Sigmoid colon (tissue), 7 donors: ENCODE measurements around the gene SBF2. TPM values are rescaled to one million over a fixed set of nuclear protein-coding genes. Genes with fewer than 3 reads are reported as not detected.

ENCODE experiments used
- DNase-seq: peaks from one replicate; pipeline ENCODE4 v3.0.0-alpha.2; 2019
- H3K27ac ChIP-seq, 4 donors: fragments of 200-600 bp; sonication (generic); one replicate each; pipeline ENCODE4 v1.5.1; 2016 to 2019; ENCODE audit warnings: mild to moderate bottlenecking in 1 of 4
- H3K27me3 ChIP-seq, 3 donors: fragments of 200-600 bp; sonication (generic); one replicate each; pipeline ENCODE4 v1.5.1; 2019; ENCODE audit warnings: mild to moderate bottlenecking in 1 of 3
- H3K36me3 ChIP-seq, 4 donors: fragments of 200-600 bp; sonication (generic); one replicate each; pipeline ENCODE4 v1.5.1; 2016 to 2019
- H3K4me1 ChIP-seq, 4 donors: fragments of 200-600 bp; sonication (generic); one replicate each; pipeline ENCODE4 v1.5.1; 2017 to 2019
- H3K4me3 ChIP-seq, 4 donors: fragments of 200-600 bp; sonication (generic); one replicate each; pipeline ENCODE4 v1.5.1; 2017 to 2019; ENCODE audit warnings: mild to moderate bottlenecking in 2 of 4, moderate library complexity in 1 of 4
- H3K9me3 ChIP-seq, 4 donors: fragments of 200-600 bp in 3 of 4; sonication (generic) in 3 of 4; one replicate each; pipeline versions ENCODE4 v1.5.1 to v1.6.1; 2013 to 2019
- CTCF ChIP-seq, 4 experiments: fragments of 450-650 bp in 3 of 4; fragments of 200-600 bp in 1 of 4; IDR thresholded peaks; one replicate each; pipeline ENCODE4 v1.5.1; 2016 to 2019; ENCODE audit warnings: antibody characterized with exemption in 4 of 4, mild to moderate bottlenecking in 3 of 4, moderate library complexity in 2 of 4
- EP300 ChIP-seq, 4 donors: sonication (generic); formaldehyde crosslinking; IDR thresholded peaks; one replicate each; pipeline ENCODE4 v1.6.1; 2017; ENCODE audit warnings: antibody characterized with exemption in 4 of 4
- POLR2A ChIP-seq, 2 donors: fragments of 450-650 bp; IDR thresholded peaks; one replicate each; pipeline ENCODE4 v1.6.1; 2016; ENCODE audit warnings: antibody characterized with exemption in 2 of 2, mild to moderate bottlenecking in 2 of 2, moderate library complexity in 2 of 2
- POLR2AphosphoS5 ChIP-seq, 4 donors: sonication (generic); formaldehyde crosslinking; IDR thresholded peaks; one replicate each; pipeline ENCODE4 v1.6.1; 2017; ENCODE audit warnings: antibody characterized with exemption in 4 of 4
- WGBS, 2 donors: extraction: QIAGEN DNeasy Blood & Tissue Kit; methylation state at CpG; one replicate each; pipeline ENCODE4 v1.1.7; 2013; 5-methylcytosine and 5-hydroxymethylcytosine counted together
- intact Hi-C: fragments of 100-400 bp; cut with DNase I; formaldehyde crosslinking; loops from one replicate; pipeline ENCODE4 v1.15.1; 2023
- polyA plus RNA-seq, 3 donors: library from polyadenylated mRNA; stranded (reverse); fragments of 200-250 nt; gene quantifications; one replicate each; pipeline ENCODE4 v1.2.3, GENCODE V29; 2013
- total RNA-seq, 4 donors: library from RNA; depleted of rRNA; stranded (reverse); fragments of >200 nt; gene quantifications; one replicate each; pipeline ENCODE4 v1.1.0, GENCODE V29; 2016
- donor health status: healthy with polysubstance abuse.
- donor health status: Bipolar disorder and iron deficiency.
- donor health status: healthy.

SBF2 gene
- total and polyA plus RNA-seq, 7 donors = 9.5 to 67.5 (median 47.1) TPM

- WGBS, 2 donors = 54 to 70% methylated on average over 1 of the region's 1 CpG
- Histone ChIP-seq H3K27me3 (no peaks in the 10 kb centered on the region), H3K9me3 (no peaks in the 10 kb centered on the region), H3K4me1 (no peaks in the 10 kb centered on the region), H3K27ac (no peak overlapping the region), H3K36me3 (no peaks in the 10 kb centered on the region), H3K4me3 (no peak overlapping the region)
- intact Hi-C loops = no loop called here
- DNase-seq = no peak
- no peak for TF ChIP-seq POLR2AphosphoS5 (IDR thresholded peaks at IDR 0.05)
- TF ChIP-seq CTCF (IDR thresholded peaks at IDR 0.05) = no peak
- no peak for TF ChIP-seq EP300 (IDR thresholded peaks at IDR 0.05)
- no peak for TF ChIP-seq POLR2A (IDR thresholded peaks at IDR 0.05)
Measured at GRCh38 chr11:10017050-10017449, 277.0 kb downstream of the SBF2 start.

DNA sequence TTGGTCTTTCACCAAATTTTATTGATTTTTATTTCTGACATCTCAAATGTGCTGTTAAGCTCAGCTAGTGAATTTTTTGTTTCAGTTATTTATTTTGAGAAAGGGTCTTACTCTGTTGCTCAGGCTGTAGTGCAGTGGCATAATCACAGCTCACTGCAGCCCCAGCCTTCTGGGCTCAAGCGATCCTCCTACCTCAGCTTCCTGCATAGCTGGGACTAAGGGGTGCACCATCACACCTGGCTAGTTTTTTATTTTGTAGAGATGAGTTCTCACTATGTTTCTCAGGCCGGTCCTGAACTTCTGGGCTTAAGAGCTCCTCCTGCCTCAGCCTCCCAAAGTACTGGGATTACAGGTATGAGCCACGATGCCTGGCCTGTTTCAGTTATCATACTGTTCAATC is 282.0 kb downstream of the SBF2 start:
- no peak for DNase-seq
- Histone ChIP-seq H3K27ac (no peak overlapping the region), H3K27me3 (no peaks in the 10 kb centered on the region), H3K36me3 (no peaks in the 10 kb centered on the region), H3K4me1 (no peaks in the 10 kb centered on the region), H3K9me3 (peaks cover 0 to 4% (median 0%) of the 10 kb centered on the region in 4 donors), H3K4me3 (no peak overlapping the region)
- intact Hi-C loops = no loop called here
- WGBS, 2 donors = 97 to 98% methylated on average over 3 of the region's 3 CpGs
- TF ChIP-seq POLR2AphosphoS5 (IDR thresholded peaks at IDR 0.05) = no peak
- TF ChIP-seq POLR2A (IDR thresholded peaks at IDR 0.05) = no peak
- no peak for TF ChIP-seq CTCF (IDR thresholded peaks at IDR 0.05)
- no peak for TF ChIP-seq EP300 (IDR thresholded peaks at IDR 0.05)

- no peak for DNase-seq
- Histone ChIP-seq H3K4me3 (no peak overlapping the region), H3K36me3 (no peaks in the 10 kb centered on the region), H3K27ac (no peak overlapping the region), H3K27me3 (no peaks in the 10 kb centered on the region), H3K4me1 (no peaks in the 10 kb centered on the region), H3K9me3 (peaks cover 0 to 4% (median 0%) of the 10 kb centered on the region in 4 donors)
- 91 to 94% methylated on average over 5 of the region's 5 CpGs for WGBS, 2 donors
- TF ChIP-seq POLR2AphosphoS5 (IDR thresholded peaks at IDR 0.05) (no peak), POLR2A (IDR thresholded peaks at IDR 0.05) (no peak), EP300 (IDR thresholded peaks at IDR 0.05) (no peak), CTCF (IDR thresholded peaks at IDR 0.05) (no peak)
- intact Hi-C loops = no loop called here
Measured at GRCh38 chr11:10005955-10006525, 288.0 kb downstream of the SBF2 start.

DNA sequence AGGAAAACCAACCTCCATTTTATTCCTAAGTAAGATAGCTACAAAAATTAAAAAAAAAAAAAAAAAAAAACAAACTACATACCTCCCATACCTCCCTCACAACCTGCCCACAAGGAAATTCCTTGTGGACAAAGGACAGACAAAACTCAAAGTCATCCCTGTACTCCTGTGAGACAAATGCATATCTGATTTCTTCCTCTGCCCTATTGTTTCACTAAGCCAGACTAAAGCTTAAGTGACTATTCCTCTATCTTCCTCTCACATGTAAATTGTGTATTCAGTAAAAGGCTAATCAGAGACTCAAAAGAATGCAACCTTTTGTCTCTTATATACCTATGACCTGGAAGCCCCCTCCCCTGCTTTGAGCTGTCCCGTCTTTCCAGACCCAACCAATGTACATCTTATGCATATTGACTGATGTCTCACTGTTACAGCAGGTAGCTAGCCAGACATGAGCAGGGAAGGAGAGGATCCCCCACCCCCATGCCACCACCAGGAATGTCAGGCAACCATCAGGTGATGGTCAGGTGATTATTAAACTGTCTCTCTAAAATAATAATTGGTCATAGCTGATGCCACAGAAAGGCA is 289.4 kb downstream of the SBF2 start:
- Histone ChIP-seq H3K4me1 (no peaks in the 10 kb centered on the region), H3K36me3 (peaks cover 0 to 11% (median 0%) of the 10 kb centered on the region in 4 donors), H3K9me3 (no peaks in the 10 kb centered on the region), H3K27me3 (no peaks in the 10 kb centered on the region), H3K27ac (no peak overlapping the region), H3K4me3 (no peak overlapping the region)
- 94 to 96% methylated on average over 1 of the region's 1 CpG for WGBS, 2 donors
- DNase-seq = no peak
- intact Hi-C loops = no loop called here
- no peak for TF ChIP-seq POLR2AphosphoS5 (IDR thresholded peaks at IDR 0.05)
- no peak for TF ChIP-seq POLR2A (IDR thresholded peaks at IDR 0.05)
- no peak for TF ChIP-seq CTCF (IDR thresholded peaks at IDR 0.05)
- TF ChIP-seq EP300 (IDR thresholded peaks at IDR 0.05) = no peak
